Adrenal gland (tissue), 5 donors: Measurements from ENCODE around the gene DIP2C.
"Not testable (repeated sequence)": the region's sequence is repeated elsewhere in the genome, so short reads cannot be mapped to it uniquely, and the experiment has no call there.

Experiments used
- CTCF ChIP-seq, 6 experiments: fragments of 450-650 bp in 4 of 6; fragments of 200-600 bp in 2 of 6; sonication (generic) in 1 of 6; IDR thresholded peaks; 1 replicate in 5 of 6; 2 replicates in 1 of 6; pipeline versions ENCODE4 v1.5.1 to v1.8.0; 2016 to 2021; ENCODE audit warnings: antibody characterized with exemption in 6 of 6, mild to moderate bottlenecking in 2 of 6, moderate library complexity in 1 of 6
- POLR2A ChIP-seq, 2 donors: fragments of 450-650 bp; IDR thresholded peaks; one replicate each; pipeline ENCODE4 v1.6.1; 2017; ENCODE audit warnings: antibody characterized with exemption in 2 of 2, mild to moderate bottlenecking in 2 of 2, moderate library complexity in 1 of 2
- donor health status: DM: no; HTN: no; CAD: no.

- not testable (repeated sequence) for TF ChIP-seq POLR2A, CTCF (IDR thresholded peaks at IDR 0.05)
These were observed 240.1 kb downstream of the DIP2C start for GRCh38 chr10:449331-449730.
